HG02970 (cell line): ENCODE results near the gene TMED1.

Experiments used
- ATAC-seq: cut with Tn5 transposase; IDR thresholded peaks from one replicate; pipeline ENCODE4 v1.9.1; 2021; ENCODE audit warnings: mild to moderate bottlenecking, moderate library complexity, moderate number of reproducible peaks; ENCODE audit not compliant: unreplicated experiment, low FRiP score

Gene TMED1

DNA sequence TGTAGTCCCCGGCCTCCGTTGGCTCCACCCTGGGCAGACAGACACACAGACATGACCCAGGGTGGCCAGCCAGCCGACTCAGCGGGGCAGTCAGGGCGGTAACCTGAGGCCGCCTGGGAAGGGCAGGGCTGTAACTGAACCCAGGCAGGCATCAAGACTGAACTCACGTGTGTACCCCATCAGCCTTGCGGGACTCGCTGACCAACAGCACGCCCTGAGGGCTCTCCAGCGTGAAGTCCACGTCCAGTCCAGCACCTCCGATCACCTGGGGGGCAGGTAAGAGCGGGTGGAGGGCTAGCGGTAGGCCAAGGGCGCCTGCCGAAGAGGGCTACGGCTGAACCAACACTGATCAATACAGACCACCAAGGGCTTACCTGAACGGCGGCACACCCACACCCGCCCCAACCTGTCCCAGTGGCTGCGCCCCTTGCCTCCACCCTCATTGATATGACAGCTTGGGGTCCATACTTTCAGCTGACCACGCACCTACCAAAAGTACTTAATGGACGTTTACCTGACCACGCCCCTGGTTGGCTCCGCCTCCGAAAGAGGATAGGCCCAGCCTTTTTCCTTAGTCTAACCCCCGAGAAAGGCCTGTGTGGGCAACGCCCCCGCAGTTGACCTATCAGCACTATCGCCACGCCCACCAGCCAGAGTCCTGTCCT, 791 bp downstream of the TMED1 start:
- ATAC-seq, result no peak

DNA sequence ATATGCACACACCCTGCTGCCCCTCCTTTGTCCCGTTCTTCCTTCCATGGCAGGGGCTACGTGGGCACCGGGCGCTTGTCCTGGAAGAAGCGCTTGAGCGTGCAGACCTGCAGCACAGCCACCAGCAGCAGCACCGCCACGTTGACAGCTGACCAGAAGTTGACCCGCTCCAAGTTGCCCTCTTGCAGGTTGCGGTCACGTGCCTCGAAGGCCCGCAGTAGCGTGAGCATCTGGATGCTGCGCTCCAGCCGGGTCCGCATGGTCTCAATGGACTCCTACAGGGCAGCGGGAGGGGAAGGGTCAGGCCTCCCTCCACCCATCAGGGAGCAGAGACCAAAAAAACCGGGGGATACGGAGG, 3.1 kb downstream of the TMED1 start:
- ATAC-seq, result no peak

DNA sequence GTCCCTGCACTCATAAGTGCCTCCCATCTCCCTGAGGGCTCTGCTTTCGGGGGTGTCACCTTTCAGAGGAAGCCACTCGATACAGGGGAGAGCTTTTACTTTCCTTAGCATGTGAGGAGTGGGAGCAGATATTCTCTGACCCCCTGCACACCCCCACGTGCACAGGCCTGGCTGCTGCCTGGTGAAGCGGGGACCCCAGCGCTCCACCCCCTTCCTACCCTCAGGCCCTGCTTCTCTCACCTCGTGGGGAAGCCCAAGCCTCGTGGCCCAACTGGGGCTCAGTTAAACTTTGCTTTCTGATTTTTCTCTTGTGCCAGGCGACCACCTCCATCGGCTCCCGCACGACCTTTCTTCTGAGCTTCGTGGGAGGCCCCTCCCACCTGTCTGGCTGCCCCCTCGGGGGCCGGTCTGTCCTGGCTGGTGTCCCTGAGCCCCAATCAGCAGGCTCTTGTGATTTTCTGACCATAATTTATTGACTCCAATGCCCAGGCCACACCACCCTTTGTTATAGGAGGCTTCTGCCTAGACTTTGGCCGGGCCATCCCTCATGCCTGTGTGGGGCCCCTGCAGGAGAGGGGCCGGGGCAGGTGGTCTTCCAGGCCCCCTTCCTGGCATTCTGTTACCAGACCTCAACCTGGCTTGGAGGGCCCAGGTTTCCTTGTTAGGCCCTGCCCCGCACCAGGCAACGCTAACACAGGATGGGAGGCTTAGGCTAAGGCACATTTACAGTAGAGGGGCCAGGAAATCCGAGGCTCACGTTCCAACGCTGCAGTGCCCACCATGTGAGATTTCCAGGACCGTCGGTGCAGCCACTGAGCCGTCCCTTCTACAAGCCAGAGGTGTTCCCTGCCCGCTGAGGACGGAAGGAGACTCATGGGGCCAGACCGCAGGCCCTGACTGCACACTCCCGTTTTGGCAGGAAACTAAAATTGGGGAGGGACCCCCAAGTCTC, 3.7 kb downstream of the TMED1 start:
- no peak for ATAC-seq

DNA sequence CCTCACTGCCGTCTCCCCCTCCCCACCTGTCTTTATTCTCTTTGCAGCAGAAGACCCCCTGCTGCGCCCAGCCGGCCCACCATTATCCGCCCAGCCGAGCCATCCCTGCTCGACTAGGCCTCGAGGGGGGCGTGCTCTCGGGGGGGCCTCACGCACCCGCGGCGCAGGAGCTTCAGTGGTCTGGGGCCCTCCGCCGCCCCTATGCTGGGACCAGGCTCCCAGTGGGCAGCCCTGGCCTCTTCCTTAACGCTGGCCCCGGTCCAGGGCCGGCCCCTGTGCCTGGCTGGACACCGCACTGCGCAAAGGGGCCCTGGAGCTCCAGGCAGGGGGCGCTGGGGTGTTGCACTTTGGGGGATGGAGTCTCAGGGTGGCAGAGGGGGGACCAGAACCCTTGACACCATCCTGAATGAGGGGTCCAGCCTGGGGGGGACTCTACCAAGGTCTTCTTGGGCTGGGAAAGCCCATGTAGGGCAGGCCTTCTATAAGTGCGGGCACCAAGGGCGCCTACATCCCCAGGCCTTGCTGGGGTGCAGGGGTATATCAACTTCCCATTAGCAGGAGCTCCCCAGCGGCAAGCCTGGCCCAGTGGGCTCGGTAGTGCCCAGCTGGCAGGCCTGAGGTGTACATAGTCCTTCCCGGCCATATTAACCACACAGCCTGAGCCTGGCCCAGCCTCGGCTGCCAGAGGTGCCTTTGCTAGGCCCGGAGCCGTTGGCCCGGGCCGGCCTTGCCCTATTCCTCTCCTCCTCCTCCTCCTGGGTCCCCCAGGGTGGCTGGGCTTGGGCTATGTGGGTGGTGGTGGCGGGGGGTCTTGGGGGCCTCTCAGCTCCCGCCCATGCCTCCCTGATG, 4.9 kb downstream of the TMED1 start:
- no peak for ATAC-seq

DNA sequence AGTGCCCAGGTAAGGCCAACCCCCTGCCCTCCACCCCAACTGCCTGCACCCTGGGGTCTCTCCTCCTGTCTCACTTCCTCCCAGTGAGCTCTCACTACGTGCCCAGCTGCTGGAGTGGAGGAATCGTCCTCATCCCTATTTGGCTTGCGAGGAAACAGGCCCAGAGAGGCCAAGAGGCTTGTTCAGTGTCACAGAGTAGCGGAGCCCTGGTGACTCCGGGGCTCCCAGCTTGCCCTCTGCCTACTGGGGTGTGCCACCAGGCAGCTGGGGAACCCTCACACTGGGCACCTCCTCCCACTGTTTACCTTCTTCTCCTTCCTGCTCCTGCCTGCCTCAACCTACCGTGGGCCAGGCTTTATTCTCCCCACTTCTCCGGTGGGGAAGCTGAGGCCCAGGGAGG, 5.6 kb downstream of the TMED1 start:
- ATAC-seq, result no peak

DNA sequence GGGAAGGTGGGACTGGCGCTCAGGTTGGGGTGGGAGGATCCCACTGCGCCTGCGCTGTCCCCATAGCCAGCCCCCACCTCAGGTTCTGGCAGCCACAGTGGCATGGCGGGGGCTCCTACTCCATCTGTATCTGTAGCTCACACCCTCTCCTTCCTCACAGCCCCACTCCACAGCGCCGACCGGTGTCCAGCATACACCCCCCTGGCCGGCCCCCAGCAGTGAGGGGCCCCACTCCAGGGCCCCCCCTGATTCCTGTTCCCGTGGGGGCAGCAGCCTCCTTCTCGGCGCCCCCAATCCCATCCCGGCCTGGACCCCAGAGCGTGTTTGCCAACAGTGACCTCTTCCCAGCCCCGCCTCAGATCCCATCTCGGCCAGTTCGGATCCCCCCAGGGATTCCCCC, 6.0 kb downstream of the TMED1 start:
- no peak for ATAC-seq

DNA sequence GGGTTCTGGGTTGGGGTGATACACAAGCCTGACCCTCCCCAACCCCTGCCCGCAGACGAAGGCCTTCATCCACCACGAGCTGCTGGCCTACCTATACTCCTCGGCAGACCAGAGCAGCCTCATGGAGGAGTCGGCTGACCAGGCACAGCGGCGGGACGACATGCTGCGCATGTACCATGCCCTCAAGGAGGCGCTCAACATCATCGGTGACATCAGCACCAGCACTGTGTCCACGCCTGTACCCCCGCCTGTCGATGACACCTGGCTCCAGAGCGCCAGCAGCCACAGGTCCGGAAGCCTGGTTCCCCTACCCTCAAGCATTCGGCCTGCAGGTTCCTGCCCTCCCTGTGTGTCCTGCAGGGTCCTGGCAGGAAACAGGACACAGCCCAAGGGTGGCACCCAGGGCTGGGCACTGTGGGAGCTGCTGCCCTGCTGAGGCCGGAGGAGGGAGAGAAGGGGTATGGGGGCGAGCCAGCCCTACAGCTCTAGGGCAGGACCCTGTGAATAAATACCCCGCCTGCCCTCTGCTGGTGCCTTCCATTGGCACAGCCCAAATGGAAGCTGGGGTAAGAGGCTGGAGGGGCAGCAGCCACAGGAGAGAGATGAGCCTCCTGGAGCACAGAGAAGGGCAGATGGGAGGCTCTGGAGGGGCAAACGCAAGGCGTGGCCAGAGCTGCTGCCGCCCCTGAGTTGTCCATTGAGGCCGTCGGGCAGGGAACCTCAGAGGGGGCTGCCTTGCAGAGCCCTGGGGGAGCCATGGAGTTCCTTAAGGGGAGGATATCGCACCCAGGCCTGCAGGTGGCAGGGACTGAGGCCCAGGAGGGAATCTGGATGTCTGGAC, 6.8 kb downstream of the TMED1 start:
- no peak for ATAC-seq

DNA sequence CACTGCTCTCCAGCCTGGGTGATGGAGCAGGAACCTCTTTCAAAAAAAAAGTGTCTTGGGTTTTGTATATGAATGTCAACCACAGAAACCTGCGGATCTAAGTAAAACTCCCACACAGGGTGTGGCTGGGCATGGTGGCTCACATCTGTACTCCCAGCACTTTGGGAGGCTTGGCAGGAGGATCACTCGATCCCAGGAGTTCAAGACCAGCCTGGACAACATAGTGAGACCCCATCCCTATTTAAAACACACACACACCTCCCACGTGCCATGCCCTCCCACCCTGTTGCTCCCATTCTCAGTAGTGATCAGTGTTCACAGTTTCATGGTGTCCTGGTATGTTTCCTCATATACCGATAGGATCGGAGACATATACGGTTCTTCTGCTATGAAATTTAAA, 9.2 kb downstream of the TMED1 start:
- ATAC-seq, result no peak

DNA sequence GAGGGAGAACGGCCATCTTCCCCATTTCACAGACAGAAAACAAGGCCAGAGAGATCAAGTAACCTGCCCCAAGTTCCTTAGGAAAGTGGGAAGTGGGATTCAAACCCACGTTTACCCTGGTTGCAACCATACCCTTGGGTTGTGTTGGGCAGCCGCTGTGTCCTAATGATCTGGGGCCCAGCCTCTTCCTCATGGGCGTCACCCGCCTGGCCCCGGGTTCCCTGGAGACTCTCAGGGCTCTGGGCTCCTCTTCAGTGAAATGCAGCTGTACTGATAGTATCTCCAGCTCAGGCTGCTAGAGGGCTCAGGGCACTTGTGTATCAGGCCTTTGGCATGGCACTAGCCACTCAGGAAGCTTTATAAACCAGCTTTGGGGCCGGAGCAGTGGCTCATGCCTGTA, 9.8 kb downstream of the TMED1 start:
- ATAC-seq, result no peak

DNA sequence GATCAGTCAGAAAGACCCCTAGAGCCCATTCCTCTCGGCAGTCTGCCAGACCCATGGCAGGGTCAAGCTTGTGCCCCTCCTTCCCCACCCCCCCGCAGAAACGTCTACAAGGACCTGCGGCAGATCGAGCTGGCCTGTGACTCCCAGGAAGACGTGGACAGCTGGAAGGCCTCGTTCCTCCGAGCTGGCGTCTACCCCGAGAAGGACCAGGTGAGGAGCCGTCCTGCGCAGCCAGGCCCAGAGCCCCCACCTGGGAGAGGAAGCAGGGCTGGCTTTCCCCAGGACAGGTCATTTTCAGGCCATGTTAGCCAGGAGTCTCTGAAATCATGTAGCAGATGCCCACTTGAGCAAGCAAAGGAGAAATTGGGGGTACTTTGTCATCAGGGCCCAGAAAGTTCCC, 12.3 kb downstream of the TMED1 start:
- ATAC-seq, result no peak

DNA sequence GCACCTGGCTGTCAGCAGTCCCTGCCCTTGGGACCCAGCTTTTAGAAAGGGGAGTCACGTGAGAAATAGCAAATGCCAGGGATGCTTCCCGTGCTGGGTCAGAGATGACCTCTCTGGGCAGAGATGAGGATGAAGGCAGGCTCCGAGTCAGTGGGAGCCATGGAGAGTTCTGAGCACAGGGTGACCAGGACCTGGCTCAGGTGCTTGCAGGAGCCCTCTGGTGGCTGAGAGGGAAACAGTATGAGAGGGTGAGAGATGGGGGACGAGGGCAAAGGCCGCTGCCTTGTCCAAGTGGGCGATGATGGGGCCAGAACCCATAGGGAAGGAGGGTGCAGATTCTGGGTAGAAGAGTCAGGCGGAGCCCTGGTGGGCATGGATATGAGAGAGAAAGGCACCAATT, 15.8 kb downstream of the TMED1 start:
- ATAC-seq, result no peak

DNA sequence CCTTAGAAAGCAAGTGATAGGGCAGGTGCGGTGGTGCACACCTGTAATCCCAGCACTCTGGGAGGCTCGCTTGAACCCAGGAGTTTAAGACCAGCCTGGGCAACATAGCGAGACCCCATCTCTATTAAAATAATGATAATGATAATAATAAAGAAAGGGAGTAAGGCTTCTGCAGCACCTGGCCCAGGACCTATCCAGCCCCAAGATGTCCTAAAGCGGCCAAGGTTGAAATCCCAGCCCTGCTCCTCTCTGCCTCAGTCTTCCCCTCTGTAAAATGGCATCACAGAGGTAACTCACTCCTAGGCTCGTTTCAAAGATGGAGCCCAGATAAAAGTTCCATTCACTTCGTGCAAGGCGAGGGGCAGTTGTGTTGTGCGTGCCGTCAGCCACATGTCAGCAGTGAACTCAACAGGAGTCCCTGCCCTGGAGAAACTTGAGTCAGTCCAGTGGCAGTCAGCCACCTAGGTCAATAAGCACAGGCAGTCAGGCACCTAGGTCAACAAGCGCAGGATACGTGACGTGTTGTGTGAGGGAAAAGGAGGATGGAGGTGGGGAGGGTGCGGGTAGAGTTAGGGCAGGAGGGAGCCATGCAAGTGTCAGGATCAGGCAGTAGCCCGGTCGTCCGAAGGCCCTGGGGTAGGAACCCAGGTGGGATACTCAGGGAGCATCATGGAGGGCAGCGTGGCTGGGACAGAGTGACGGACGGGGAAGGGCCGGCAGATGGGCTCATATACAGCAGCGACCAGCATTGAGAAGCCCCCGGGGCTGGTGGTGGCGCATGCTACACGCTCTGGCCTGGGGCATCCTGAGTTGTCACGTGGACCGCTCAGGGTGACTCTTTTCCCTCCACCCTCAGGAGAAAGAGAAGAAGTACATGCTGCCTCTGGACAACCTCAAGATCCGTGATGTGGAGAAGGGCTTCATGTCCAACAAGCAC, 16.6 kb downstream of the TMED1 start:
- no peak for ATAC-seq

DNA sequence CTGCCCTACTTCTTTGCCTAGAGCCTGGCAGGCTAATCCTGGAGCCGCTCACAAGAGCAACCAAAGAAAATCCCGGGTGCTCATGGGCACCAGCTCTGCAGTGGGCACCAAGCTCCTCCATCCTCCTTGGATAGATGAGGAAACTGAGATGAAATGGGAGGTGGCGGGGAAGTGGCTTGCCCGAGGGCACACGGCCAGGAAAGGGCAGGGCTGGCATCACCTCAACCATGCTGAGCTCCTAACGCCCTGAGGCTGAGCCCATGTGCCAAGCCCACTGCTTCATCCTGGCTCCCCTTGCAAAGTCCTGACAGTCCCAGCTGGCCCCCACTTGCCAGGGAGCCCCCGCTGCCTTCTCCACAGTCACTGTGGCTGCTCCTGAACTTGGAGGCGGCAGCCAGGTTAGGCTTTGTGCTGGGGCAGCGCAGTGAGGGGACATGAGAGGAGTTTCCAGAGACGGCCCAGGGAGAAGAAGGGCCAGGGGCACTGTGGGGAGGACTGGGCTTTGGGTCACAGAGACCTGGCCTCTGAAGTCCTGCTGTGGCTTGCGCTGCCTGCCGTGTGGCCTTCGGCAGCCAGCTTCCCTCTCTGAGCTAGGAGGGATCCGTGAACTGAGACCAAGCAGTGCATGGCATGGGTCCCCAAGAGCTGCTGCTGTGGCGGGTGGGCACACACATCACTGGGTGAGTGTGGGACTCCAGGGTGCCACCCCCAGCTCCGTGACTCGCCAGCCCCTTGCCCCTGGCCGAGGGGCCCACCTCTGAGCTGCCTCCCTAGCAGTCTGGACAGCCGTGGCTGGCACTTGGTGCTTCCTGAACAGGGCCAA, 17.5 kb downstream of the TMED1 start:
- ATAC-seq, result no peak

DNA sequence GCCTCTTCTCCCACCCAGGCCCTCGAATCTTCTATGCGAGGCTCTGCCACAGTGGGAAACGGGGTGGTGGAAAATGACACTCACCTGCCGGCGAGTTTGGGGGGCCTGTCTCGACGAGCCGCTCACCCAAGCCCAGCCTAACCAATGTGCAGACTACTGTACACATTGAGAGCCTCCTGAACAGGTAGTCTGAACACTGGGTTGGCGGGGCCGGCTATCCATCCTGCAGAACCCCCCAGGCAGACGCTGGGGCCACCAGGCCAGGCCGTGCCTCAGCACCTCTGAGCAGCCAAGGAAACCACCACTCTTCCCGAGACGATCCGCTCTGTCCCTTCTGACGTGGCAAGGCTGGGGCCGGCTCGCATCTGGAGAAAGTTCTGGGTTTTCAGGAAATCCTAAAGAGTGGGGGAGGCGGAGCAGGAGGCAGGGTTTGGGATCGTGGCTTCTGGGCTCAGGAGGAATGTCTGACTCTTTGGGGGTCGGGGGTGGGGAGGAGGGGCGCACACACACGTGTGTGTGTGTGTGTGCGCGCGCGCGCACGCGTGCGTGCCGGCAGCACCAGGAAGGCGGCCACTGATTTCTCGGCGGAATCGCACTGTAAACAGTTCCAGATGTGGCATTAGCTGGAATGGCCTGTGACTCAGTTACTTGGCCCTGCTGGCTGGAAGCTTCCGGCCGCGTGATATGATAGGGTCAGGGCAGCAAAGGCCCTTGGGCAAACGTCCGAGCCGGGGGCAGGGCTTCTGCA, 18.5 kb downstream of the TMED1 start:
- ATAC-seq, result no peak

DNA sequence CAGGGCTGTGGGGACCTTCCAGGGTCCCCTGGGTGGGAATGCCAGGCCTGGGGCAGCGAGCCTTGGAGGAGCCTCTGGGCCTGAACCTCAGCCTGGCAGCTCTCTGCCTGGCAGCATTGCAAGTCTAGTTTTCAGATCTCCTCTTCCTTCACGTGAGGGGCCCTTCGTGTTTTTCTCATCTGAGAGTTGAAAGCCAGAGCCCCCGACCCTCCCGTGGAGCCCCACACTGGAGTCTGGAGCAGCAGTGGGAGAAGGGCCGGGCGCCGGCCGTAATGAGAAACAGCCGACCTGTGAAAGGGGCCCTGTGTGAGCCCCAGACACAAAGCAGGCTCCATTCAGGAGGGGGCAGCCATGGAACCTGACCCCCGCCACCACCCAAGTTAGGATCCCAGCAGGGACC, 19.3 kb downstream of the TMED1 start:
- no peak for ATAC-seq

DNA sequence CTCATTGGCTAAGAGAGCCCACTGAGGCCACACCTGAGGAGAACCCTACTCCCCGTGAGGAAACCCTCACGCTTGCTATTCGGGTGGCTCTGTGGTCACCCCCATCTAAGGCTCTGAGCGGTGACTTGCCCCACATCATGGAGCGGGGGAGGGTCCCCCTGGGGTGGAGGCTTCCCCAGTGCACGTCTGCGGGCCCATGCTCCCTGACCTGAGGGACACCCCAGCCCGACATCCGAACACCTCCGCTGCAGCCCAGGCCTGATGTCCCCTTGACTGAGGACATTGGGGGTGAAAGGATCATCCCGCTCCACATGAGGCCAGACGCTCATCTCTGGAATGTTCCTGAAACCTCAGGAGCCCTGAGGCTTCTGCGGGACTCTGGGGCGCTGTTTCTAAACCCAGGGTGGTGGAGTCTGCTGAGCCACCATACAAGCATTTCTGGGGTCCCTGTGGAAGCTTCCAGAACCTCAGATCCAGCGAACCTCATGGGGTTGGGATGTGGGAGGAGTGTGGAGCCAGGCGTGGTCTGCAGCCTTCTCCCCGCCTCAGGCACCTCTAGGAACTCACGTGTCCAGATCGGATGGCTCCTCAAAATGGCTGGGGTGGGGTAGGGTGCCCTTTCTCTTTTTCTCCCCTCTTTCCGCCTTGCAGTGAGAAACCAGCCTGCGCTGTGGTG, 19.9 kb downstream of the TMED1 start:
- ATAC-seq, result no peak

DNA sequence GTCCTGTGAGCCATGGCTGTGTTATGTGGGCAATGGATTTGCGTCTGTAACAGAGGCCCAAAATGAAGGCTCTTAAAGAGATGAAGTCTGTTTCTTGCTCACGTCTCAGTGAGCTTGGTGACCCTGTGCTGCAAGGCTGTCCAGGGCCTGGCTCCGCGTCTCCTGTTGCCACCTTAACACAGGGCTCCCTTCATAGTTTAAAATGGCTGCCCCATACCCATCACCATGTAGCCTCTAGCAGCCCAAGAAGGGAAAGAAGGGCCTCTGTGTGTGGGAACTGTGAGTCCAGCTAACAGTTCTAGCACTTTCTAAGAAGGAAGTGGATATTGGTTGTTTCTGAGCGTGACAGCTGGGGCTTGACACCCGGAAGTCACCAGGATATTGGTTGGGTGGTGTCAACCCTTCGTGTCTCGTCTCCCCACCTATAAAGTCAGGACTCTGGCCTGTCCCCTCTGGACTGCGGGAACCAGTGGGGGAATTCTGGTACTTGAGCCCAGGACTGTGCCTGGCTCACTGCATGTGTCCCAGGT, 20.9 kb downstream of the TMED1 start:
- no peak for ATAC-seq
